ENCODE results near the gene ABCD3.

DNA sequence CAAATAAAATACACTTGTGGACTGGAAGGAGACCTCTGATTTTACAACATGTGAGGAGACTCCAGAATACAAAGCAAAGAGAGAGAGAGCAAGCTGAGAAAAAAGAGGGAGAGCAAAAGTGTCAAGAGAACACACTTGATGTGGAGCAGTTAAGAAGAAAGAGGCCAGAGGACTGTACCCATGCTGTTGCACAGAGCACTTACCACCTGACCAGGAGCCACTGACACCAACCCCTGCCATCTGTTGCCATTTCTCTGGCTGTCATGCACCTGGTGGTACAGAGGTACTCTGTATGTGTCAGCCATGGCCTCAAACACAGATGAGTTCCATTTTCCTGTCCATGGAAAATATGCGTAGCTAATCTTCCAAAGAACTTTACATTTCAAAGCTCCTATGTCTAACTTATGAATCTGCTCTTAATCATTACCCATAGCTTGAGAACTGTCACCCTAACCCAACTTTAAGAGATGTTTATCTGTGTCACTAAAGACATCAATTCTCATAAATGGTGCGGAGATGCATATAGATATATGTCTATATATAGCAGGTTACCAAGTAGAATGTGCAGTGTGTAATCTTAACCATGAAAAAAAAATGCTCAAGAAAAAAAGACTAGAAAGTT is 32.8 kb upstream of the ABCD3 start:
- TF ChIP-seq YY1 (IDR thresholded peaks at IDR 0.05; ENCODE audit: low read depth) = no peak
- TF ChIP-seq, protein P1, sequence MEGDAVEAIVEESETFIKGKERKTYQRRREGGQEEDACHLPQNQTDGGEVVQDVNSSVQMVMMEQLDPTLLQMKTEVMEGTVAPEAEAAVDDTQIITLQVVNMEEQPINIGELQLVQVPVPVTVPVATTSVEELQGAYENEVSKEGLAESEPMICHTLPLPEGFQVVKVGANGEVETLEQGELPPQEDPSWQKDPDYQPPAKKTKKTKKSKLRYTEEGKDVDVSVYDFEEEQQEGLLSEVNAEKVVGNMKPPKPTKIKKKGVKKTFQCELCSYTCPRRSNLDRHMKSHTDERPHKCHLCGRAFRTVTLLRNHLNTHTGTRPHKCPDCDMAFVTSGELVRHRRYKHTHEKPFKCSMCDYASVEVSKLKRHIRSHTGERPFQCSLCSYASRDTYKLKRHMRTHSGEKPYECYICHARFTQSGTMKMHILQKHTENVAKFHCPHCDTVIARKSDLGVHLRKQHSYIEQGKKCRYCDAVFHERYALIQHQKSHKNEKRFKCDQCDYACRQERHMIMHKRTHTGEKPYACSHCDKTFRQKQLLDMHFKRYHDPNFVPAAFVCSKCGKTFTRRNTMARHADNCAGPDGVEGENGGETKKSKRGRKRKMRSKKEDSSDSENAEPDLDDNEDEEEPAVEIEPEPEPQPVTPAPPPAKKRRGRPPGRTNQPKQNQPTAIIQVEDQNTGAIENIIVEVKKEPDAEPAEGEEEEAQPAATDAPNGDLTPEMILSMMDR (IDR thresholded peaks at IDR 0.05) = no peak
- TF ChIP-seq, protein P2, sequence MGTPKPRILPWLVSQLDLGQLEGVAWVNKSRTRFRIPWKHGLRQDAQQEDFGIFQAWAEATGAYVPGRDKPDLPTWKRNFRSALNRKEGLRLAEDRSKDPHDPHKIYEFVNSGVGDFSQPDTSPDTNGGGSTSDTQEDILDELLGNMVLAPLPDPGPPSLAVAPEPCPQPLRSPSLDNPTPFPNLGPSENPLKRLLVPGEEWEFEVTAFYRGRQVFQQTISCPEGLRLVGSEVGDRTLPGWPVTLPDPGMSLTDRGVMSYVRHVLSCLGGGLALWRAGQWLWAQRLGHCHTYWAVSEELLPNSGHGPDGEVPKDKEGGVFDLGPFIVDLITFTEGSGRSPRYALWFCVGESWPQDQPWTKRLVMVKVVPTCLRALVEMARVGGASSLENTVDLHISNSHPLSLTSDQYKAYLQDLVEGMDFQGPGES (IDR thresholded peaks at IDR 0.05; ENCODE audit: low read depth, low read length) = no peak
- no peak for TF ChIP-seq GABPA (IDR thresholded peaks at IDR 0.05; ENCODE audit: low read depth)
- TF ChIP-seq, protein P3, sequence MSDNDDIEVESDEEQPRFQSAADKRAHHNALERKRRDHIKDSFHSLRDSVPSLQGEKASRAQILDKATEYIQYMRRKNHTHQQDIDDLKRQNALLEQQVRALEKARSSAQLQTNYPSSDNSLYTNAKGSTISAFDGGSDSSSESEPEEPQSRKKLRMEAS (IDR thresholded peaks at IDR 0.05; ENCODE audit: low read depth) = no peak
- TF ChIP-seq FOXM1 (IDR thresholded peaks at IDR 0.05; ENCODE audit: low read depth) = no peak
- TF ChIP-seq NFIC (IDR thresholded peaks at IDR 0.05; ENCODE audit: borderline replicate concordance) = no peak
- TF ChIP-seq, protein P4, sequence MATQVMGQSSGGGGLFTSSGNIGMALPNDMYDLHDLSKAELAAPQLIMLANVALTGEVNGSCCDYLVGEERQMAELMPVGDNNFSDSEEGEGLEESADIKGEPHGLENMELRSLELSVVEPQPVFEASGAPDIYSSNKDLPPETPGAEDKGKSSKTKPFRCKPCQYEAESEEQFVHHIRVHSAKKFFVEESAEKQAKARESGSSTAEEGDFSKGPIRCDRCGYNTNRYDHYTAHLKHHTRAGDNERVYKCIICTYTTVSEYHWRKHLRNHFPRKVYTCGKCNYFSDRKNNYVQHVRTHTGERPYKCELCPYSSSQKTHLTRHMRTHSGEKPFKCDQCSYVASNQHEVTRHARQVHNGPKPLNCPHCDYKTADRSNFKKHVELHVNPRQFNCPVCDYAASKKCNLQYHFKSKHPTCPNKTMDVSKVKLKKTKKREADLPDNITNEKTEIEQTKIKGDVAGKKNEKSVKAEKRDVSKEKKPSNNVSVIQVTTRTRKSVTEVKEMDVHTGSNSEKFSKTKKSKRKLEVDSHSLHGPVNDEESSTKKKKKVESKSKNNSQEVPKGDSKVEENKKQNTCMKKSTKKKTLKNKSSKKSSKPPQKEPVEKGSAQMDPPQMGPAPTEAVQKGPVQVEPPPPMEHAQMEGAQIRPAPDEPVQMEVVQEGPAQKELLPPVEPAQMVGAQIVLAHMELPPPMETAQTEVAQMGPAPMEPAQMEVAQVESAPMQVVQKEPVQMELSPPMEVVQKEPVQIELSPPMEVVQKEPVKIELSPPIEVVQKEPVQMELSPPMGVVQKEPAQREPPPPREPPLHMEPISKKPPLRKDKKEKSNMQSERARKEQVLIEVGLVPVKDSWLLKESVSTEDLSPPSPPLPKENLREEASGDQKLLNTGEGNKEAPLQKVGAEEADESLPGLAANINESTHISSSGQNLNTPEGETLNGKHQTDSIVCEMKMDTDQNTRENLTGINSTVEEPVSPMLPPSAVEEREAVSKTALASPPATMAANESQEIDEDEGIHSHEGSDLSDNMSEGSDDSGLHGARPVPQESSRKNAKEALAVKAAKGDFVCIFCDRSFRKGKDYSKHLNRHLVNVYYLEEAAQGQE (IDR thresholded peaks at IDR 0.05; ENCODE audit: low read depth, low read length) = no peak
- no peak for TF ChIP-seq TAF1 (IDR thresholded peaks at IDR 0.05; ENCODE audit: borderline replicate concordance, low read depth, low read length)
